Activated naive CD8-positive, alpha-beta T cell treated with anti-CD3 and anti-CD28 coated beads, Interleukin-2, amount 50 U/mL, for 24 hours (primary cell): ENCODE measurements around the gene WDR37.
A peak's percentile ranks its signal among the peaks of the same experiment; 100 is the strongest.

Experiments used
- ATAC-seq: fragments of 150-1000 bp; cut with Tn5 transposase; one replicate; pipeline ENCODE4 v1.10.0; 2021
- DNase-seq: peaks from one replicate; pipeline ENCODE4 v3.0.0; 2021
- H3K27ac Mint-ChIP-seq: one replicate; pipeline ENCODE4 v1.8.0; 2021; ENCODE audit warnings: mild to moderate bottlenecking, mixed read lengths
- H3K27me3 Mint-ChIP-seq: one replicate; pipeline ENCODE4 v1.8.0; 2021; ENCODE audit warnings: mixed read lengths
- H3K36me3 Mint-ChIP-seq: one replicate; pipeline ENCODE4 v1.8.0; 2021; ENCODE audit warnings: low read depth, mixed read lengths
- H3K4me1 Mint-ChIP-seq: one replicate; pipeline ENCODE4 v1.8.0; 2021; ENCODE audit warnings: mixed read lengths
- H3K4me3 Mint-ChIP-seq: one replicate; pipeline ENCODE4 v1.8.0; 2021; ENCODE audit warnings: mild to moderate bottlenecking, moderate library complexity, mixed read lengths
- H3K9me3 Mint-ChIP-seq: one replicate; pipeline ENCODE4 v1.8.0; 2021; ENCODE audit warnings: mixed read lengths

The WDR37 gene

DNA sequence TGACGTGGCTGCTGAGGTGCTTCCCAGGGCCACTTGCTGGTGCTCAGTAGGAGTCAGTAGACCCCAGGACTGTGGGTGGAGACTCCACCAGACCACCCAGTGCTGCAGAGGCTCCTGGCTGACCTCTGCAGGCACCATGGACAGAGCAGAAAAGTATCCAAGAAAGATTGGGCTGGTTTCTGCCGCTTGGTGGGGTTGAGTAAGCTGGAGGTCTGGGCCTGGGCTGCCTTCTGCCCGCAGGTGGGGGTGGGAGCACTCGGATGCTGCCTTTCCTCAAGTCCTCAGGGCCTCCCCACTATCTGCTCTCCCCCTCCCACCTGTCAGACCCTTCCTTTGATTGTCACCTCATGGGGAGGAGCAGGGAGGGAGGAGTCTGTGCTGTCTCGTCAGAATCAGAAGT, 91.6 kb downstream of the WDR37 start:
- Mint-ChIP-seq H3K27ac (no peak overlapping the region), H3K9me3 (peaks cover 12% of the 10 kb centered on the region), H3K36me3 (peaks cover 7% of the 10 kb centered on the region), H3K27me3 (peaks cover 9% of the 10 kb centered on the region), H3K4me1 (peaks cover 9% of the 10 kb centered on the region), H3K4me3 (no peak overlapping the region)
- DNase-seq (no peak), ATAC-seq (no peak)

DNA sequence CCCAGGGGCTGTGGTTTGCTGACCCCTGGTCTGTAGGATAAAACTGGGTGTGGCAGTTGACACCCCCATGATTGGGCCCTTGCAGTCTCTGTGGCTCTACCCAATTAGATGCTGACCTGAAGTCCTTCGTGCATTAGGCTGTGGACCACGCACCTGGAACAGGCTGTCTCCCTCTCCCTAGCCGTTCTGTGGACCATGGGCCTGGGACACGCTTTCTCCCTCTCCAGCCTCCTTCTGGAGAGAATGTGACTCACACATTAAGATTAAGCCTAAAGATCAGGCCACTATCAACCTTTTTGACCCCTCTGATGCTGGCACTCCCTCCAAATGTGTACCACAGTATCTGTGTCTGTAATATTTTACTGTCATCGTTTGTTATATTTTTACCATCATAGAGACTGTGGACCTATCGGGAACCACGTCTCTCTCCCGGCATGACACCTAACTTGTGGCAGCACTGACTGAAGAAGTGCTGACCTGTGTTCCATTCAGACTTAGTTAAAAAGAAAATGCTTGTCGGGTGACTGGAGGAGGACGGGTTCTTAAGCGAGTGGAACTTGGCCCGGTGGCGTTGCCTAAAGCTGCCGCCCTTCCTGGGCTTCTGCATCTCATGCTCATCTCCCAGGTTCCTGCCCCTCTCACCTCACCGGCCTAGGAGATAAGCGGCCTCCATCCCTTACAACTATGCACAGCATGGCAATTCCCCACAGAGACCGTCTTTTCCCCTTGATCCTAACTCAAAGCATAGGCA, 92.8 kb downstream of the WDR37 start:
- DNase-seq (no peak), ATAC-seq (no peak)
- peaks cover 12% of the 10 kb centered on the region for H3K9me3 Mint-ChIP-seq
- no peak overlapping the region for H3K4me3 Mint-ChIP-seq
- peaks cover 9% of the 10 kb centered on the region for H3K27me3 Mint-ChIP-seq
- peaks cover 7% of the 10 kb centered on the region for H3K36me3 Mint-ChIP-seq
- H3K4me1 Mint-ChIP-seq: peaks cover 9% of the 10 kb centered on the region
- no peak overlapping the region for H3K27ac Mint-ChIP-seq

DNA sequence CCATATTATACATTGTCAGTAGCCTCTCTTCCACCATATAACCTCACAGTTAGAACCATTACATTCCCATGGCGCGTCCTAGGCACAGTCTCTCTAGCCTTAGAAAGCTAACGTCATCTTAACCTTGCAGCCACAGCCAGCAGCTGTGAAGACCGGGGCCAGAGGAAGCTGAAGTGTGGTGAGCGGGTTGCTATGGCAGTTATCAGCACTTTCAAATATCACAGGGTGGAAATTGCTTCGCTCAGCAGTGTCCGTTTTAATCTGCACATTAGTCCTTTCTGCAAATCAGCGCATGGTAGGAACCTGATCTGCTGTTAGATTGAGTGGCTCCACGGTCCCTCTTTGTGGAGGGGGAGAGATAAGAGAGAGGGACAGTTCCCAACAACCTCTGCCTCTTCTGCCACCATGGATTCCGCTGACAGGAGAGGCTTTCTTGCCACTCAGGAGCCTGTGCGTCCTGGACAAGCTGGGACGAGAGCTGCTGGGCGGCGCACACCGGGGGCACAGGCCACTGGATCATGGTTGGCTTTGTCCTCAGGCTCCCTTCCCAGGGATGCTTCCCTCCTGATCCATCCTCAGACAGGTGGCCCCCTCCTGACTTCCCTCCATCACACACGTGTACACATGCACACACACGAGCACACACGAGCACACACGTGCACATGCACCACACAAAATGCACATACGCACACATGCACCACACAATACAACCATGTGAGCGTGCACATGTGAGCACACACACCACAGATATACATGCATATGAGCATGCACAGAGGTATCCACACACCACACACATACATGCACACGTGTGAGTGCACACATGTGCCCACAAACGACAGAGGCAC, 93.8 kb downstream of the WDR37 start:
- peaks cover 7% of the 10 kb centered on the region for H3K36me3 Mint-ChIP-seq
- peaks cover 9% of the 10 kb centered on the region for H3K4me1 Mint-ChIP-seq
- no peak overlapping the region for H3K4me3 Mint-ChIP-seq
- H3K27ac Mint-ChIP-seq: no peak overlapping the region
- peak; percentile 53 for ATAC-seq
- peak; percentile 23 for DNase-seq
- peaks cover 9% of the 10 kb centered on the region for H3K27me3 Mint-ChIP-seq
- H3K9me3 Mint-ChIP-seq: peaks cover 12% of the 10 kb centered on the region

DNA sequence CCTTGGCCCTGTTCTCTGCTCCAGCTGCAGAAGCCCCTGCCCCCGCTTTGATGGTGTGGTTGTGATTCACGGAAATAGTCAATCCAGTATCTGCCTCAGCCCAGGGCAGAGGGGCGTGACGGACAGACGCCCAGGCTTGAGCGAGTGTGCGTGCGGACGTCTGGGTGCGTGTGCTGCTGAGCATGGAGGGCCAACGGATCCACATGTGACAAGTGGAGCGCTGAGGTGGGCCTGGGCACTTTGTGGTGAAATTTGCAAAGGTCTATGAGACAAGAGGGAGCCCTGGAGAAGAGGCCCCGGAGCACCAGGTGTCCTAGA, 94.4 kb downstream of the WDR37 start:
- no peak for ATAC-seq
- no peak for DNase-seq
- Mint-ChIP-seq H3K4me3 (no peak overlapping the region), H3K27ac (no peak overlapping the region), H3K36me3 (peaks cover 7% of the 10 kb centered on the region), H3K4me1 (peaks cover 9% of the 10 kb centered on the region), H3K27me3 (peaks cover 9% of the 10 kb centered on the region), H3K9me3 (peaks cover 12% of the 10 kb centered on the region)

DNA sequence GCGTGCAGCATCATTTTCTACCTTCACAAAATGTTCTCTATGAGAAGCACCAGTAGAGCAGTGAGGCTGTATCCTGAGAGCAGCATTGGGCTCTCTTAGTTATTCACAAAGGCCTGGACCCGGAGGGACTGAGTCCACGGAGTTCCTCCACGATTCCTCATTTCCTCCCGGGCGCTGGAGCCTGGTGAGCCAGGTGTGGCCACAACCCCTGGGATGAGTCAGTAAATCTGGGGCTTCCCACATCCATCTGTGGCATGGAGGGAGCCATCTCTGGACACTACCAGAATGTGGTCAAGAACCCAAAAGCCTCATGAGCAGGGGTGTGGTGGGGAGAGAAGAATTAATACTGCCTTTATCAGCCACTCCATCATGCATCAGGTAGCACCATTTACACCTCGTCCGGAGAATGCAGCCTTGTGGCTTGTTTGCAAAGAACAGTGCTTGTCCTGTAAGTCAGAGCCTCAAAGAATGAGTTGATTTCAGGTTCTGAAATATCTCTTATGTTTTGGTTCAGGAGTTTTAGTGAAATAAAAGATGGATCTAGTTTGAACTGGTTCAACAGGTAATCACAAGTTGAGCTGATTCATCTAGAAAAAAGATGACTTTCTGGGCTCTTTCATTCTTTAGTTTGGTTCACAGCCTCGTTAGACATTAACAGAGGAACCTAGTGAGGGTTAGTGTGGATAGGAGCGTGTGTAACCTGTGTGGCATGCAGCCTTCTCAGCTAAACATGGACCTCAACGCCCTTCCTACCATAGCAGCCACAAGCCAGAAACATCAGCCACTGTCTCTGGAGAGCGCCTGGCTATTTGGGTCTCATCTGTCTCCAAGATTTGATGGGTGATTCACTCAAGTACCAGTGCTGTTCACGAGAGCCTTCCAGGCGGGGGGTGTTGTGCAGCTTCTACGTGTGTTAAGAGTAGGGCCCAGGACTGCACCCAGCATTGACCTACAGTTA, 95.2 kb downstream of the WDR37 start:
- Mint-ChIP-seq H3K27ac (no peak overlapping the region), H3K4me1 (peaks cover 9% of the 10 kb centered on the region), H3K36me3 (peaks cover 5% of the 10 kb centered on the region), H3K27me3 (peaks cover 9% of the 10 kb centered on the region), H3K9me3 (peaks cover 7% of the 10 kb centered on the region), H3K4me3 (no peak overlapping the region)
- no peak for DNase-seq
- no peak for ATAC-seq

DNA sequence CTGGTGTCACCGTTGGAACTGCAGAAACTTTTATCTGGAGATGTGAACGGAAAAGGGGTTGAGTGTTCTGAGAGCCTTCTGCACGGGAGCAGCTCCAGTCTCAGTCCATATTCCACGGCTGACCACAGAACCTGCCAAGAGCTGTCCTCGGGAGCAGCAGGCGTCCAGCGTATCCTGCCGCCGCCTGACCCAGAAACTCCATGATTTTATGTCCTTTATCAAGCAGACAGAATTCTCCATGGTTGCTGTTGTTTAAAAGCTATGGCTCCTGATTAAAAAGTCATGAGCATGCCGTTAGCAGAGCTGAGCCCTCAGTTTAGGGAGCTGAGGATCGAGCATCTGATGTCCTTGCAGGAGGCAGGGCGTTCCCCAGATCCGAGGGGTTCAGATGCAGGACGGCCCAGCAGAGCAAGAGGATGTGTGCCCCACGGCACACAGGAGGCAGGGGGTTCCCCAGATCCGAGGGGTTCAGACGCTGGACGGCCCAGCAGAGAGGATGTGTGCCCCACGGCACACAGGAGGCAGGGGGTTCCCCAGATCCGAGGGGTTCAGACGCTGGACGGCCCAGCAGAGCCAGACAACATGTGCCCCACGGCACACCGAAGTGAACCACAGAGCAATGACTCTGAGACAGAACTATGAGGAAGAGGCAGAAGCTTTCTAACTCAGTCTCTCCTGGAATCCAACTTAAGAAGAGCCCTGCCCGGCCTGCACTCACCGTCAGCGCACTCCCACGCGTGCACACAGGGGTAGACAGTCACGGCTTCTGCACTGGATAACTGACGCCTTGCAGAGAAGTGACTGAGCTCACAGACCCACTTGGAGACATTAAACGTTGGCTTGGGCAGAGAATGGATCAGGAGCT, 96.4 kb downstream of the WDR37 start:
- Mint-ChIP-seq H3K9me3 (no peaks in the 10 kb centered on the region), H3K36me3 (no peaks in the 10 kb centered on the region), H3K27me3 (peaks cover 7% of the 10 kb centered on the region), H3K27ac (no peak overlapping the region), H3K4me3 (no peak overlapping the region), H3K4me1 (peaks cover 9% of the 10 kb centered on the region)
- ATAC-seq: no peak
- DNase-seq: no peak

DNA sequence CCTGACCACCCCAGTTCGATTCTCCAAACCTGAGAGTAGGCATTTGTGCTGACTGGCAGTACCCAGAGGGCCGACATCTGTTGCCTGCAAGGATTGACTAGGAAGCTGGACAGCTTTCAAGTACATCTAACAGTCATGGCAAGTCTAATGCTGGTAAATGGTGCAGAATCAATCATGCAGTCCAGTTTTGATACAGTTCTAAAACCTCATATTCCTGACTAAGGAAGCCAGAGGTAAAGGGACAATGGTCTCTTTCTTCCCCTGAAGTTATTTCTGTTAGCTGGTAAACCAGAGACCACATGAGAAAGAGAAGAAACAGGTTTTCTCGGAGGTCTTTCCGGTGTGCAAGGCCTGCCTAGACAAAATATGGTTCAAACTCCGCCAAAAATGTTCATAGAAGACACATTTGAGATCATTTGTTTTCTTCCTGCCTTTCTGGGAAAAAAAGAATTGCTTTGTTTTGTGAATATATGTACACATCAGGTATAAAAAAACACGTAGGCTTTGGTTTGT, 97.1 kb downstream of the WDR37 start:
- no peaks in the 10 kb centered on the region for H3K36me3 Mint-ChIP-seq
- H3K27me3 Mint-ChIP-seq: peaks cover 7% of the 10 kb centered on the region

DNA sequence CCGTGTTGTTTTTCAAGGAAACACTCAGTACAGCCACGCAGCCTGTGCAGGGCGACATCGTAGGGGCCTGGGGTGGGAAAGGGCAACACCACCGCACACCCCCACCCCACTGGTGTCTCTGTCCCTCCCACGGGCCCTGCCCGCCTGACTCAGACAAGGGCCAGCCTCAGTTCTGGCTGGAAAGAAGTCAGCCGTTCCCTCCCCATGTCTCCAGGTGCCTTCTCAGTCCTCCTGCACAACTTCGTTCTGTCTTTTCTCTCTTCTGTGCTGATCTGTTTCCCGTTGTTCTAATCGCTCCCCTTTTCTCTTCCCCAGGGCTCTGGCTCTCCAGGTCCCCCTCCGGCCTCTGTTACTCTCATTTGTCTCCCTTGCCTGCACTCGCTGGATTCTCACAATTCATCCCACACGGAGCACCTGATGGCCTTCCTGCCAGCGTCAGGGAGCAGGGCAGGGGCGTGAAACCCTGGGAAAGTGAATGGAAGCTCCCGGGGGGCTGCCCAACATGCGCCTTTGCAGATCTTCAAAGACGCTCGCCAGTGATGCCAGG, 97.7 kb downstream of the WDR37 start:
- peaks cover 9% of the 10 kb centered on the region for H3K4me1 Mint-ChIP-seq
- H3K36me3 Mint-ChIP-seq: no peaks in the 10 kb centered on the region
- ATAC-seq (no peak), DNase-seq (no peak)
- no peak overlapping the region for H3K27ac Mint-ChIP-seq
- H3K9me3 Mint-ChIP-seq: no peaks in the 10 kb centered on the region
- peaks cover 7% of the 10 kb centered on the region for H3K27me3 Mint-ChIP-seq
- H3K4me3 Mint-ChIP-seq: no peak overlapping the region

More for the DNA sequence above, 97.1 kb downstream of the WDR37 start:
- Mint-ChIP-seq H3K27ac (no peak overlapping the region), H3K4me3 (no peak overlapping the region), H3K9me3 (no peaks in the 10 kb centered on the region), H3K4me1 (peaks cover 9% of the 10 kb centered on the region)
- DNase-seq (no peak), ATAC-seq (no peak)

DNA sequence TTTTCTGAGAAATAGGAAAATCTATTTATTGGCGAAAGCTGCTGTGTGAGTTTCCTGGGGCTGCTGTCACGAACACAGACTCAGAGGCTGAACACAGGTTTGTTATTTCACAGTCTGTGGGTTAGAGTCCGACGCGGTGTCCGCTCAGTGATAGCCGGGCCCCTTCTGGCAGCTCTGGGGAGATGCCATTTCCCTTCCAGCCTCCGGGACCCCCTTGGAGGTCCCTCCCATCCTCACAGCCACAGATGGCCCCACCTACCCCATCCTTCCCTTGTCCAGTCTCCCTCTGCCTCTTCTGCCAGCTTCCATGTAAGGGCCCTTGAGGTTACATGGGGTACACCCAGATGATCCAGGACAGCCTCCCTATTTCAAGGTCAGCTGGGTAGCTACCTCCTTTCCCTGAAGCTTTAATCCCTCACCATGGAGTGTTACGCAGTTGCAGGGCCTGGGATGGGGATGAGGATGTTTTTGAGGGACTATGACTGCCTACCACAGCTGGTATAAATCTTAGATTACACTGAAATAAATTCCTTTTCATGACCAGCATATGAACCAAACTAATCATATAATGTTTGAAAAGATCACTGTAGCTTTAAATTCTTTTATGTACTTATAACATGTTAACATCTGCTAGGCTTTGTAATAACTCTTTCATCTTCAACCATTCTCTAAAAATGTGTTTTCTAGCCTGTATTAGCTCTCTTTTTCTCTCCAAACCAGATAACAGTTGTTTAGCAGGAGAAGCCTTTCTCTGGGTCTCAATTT, 98.5 kb downstream of the WDR37 start:
- Mint-ChIP-seq H3K4me3 (no peak overlapping the region), H3K4me1 (peaks cover 5% of the 10 kb centered on the region), H3K27ac (no peak overlapping the region), H3K9me3 (no peaks in the 10 kb centered on the region), H3K27me3 (peaks cover 3% of the 10 kb centered on the region), H3K36me3 (no peaks in the 10 kb centered on the region)
- DNase-seq (no peak), ATAC-seq (no peak)

DNA sequence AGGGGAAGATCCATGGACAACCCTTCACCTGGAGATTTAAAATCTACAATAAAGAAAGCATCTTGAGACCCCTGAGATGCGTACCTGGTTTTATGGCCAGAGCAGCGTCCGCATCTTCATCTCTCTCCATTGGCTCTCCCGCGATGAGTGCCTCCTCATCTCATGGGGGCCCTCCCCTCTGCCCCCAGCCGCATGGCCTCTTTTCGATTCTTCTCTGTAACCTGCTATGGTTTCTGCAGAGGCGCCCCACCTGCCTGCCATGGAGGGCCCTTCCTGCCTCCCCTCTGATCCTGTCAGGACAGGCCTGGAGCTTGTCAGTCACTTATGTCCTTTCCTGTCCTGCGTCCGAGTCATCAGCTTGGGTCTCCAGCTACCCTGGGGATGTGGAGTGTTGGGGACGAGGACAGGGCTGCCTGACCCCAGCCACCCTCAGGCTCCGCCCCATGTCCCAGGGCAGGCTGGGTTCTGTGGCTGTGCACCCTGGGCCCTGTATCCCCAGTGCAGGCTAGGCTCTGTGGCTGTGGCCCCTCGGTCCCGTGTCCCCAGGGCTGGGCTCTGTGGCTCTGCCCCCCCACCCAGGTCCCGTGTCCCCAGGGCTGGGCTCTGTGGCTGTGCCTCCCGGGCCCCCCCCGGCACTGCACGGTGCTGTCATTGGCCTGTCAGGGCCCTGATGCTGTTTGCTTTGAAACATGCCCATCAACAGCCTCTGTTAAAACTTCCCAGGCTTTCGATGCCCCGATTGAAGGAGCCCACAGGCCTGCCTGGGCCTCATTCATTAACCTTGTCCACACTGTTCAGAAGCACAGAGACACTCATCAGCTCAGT, 99.8 kb downstream of the WDR37 start:
- Mint-ChIP-seq H3K4me1 (no peaks in the 10 kb centered on the region), H3K9me3 (no peaks in the 10 kb centered on the region), H3K27ac (no peak overlapping the region), H3K36me3 (no peaks in the 10 kb centered on the region), H3K4me3 (no peak overlapping the region), H3K27me3 (peaks cover 3% of the 10 kb centered on the region)
- no peak for DNase-seq
- ATAC-seq: no peak

DNA sequence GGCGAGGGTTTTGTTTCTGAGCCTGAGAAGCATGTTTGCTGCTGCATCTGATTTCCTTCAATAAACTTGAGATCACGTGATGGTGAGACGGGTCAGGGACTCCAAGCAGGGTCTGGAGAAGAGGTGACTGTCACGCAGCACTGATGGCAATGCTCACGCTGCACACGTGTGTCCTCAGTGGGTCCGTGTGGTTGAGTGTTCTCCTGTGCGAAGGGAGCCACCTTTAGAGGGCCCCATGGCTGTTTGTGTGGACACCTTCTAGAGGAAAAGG, 100.4 kb downstream of the WDR37 start:
- peaks cover 3% of the 10 kb centered on the region for H3K27me3 Mint-ChIP-seq
- H3K4me3 Mint-ChIP-seq: no peak overlapping the region
- ATAC-seq (no peak), DNase-seq (no peak)
- no peaks in the 10 kb centered on the region for H3K36me3 Mint-ChIP-seq
- no peak overlapping the region for H3K27ac Mint-ChIP-seq
- H3K4me1 Mint-ChIP-seq: no peaks in the 10 kb centered on the region
- no peaks in the 10 kb centered on the region for H3K9me3 Mint-ChIP-seq

DNA sequence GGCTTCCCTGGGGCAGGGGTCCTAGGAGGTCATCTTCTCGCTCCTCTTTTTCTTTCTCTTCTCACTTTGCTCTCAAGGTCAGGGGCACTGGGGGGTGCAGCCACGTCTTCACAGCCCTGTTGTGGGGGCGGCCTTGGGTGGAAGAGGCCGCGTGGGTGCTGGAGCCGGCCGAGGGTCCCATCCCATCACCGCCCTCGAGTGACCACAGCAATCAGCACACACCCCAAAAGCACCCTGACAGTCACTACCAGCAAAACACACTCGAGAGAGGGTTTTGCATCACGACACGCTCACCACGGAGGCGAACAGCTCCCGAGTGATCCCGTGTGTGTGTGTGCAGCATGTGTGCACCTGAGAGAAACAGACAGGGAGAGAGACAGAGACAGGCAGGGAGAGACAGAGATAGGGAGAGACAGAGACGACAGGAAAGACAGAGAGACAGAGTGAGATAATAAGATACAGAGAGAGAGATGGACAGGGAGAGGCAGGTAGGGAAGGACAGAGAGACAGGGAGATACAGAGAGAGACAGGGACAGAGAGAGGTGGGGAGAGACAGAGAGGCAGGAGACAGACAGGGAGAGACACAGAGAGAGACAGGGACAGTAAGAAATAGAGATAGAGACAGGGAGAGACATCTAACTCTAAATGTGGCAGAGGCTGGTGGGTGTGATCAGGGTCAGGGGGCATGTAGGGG, 100.9 kb downstream of the WDR37 start:
- Mint-ChIP-seq H3K36me3 (no peaks in the 10 kb centered on the region), H3K4me3 (no peak overlapping the region), H3K4me1 (no peaks in the 10 kb centered on the region), H3K9me3 (no peaks in the 10 kb centered on the region), H3K27ac (no peak overlapping the region), H3K27me3 (peaks cover 3% of the 10 kb centered on the region)
- ATAC-seq (no peak), DNase-seq (no peak)
